ENCODE measurements around the gene MYO5C. TPM values are rescaled to one million over a fixed set of nuclear protein-coding genes. Genes with fewer than 3 reads are reported as not detected.

MYO5C gene
- total and polyA plus RNA-seq, 10 of the 15 experiments (the other 5 are each of a cell fraction or from before 2014, with no cell fraction given): 0.29 to 1.3 (median 0.75) TPM

GRCh38 chr15:52206446-52206845 is 89.2 kb downstream of the MYO5C start:
- H3K27ac ChIP-seq (ENCODE audit: control insufficient read depth, insufficient read depth): no peak overlapping the region
- no peaks in the 10 kb centered on the region for H3K27me3 ChIP-seq (replicated peaks in 1 of 2; ENCODE audit: control insufficient read depth in 2 of 2, insufficient read depth in 2 of 2, low read length in 1 of 2)
- POLR2A ChIA-PET: no interaction called here
- 53% methylated on average over 2 of the region's 2 CpGs for WGBS (ENCODE audit: insufficient coverage, insufficient replicate concordance, low lambda C conversion rate, missing lambda C conversion rate)
- TF ChIP-seq MYB (IDR thresholded peaks at IDR 0.05; ENCODE audit: borderline replicate concordance, low read depth, low read length) (no peak), RCOR1 (conservative IDR thresholded peaks at IDR 0.05; ENCODE audit: low read depth, low read length) (no peak), SMARCA5 (IDR thresholded peaks at IDR 0.05) (no peak), IKZF2 (IDR thresholded peaks at IDR 0.05) (no peak), BMI1 (IDR thresholded peaks at IDR 0.05; ENCODE audit: borderline replicate concordance) (no peak), RELB (IDR thresholded peaks at IDR 0.05; ENCODE audit: low read depth) (no peak), RUNX3 (IDR thresholded peaks at IDR 0.05; ENCODE audit: low read length) (no peak), PAX5 (IDR thresholded peaks at IDR 0.05; ENCODE audit: borderline replicate concordance, low read depth, low read length) (no peak), ZBTB40 (IDR thresholded peaks at IDR 0.05; ENCODE audit: borderline replicate concordance) (no peak), NR2C2 (IDR thresholded peaks at IDR 0.05; ENCODE audit: borderline replicate concordance, control insufficient read depth, insufficient read length, low read depth) (no peak), NR2F1 (conservative IDR thresholded peaks at IDR 0.05) (no peak), SKIL (IDR thresholded peaks at IDR 0.05; ENCODE audit: low read depth, poor library complexity, severe bottlenecking) (no peak), LARP7 (IDR thresholded peaks at IDR 0.05) (no peak)
- RAD21 ChIA-PET (ENCODE audit: unreplicated experiment): interaction anchor here (1.0 to 1.5 kb wide), 2 partner anchors 23 to 317 kb away, joined by 3 to 5 read pairs; no protein-coding TSS in a partner anchor
- CTCF ChIA-PET: interaction anchor here (1.0 to 1.3 kb wide), 3 partner anchors 11 to 24 kb away, joined by 3 read pairs; no protein-coding TSS in a partner anchor
- FAIRE-seq (no peak), DNase-seq (ENCODE audit: low read depth, low spot score) (no peak), ATAC-seq (no peak)
- H3K36me3 ChIP-seq (ENCODE audit: control insufficient read depth in 2 of 2, insufficient read depth in 2 of 2, low read length in 1 of 2): no peaks in the 10 kb centered on the region; a peak in 1 of 4 replicates
- SMC1A ChIA-PET (ENCODE audit: uncharacterized antibody, unreplicated experiment): interaction anchor here (1.1 kb wide), 1 partner anchor 19 kb away, joined by 3 read pairs; no protein-coding TSS in a partner anchor
- no peak overlapping the region for H3K4me2 ChIP-seq (ENCODE audit: control insufficient read depth, insufficient read depth)
- no peak overlapping the region for H3K4me3 ChIP-seq
- no peaks in the 10 kb centered on the region for H3K4me1 ChIP-seq (ENCODE audit: control insufficient read depth, insufficient read depth, low read length)
- in situ Hi-C loops (cut with MboI): no loop called here
- intact Hi-C loops (cut with micrococcal nuclease; ENCODE audit: unreplicated experiment): loop anchor here (5.0 kb wide), 1 partner anchor 319 kb away; no protein-coding TSS in a partner anchor
- H3K79me2 ChIP-seq (ENCODE audit: control insufficient read depth, insufficient read depth, low read length): no peaks in the 10 kb centered on the region
- H3K9me3 ChIP-seq (replicated peaks; ENCODE audit: control insufficient read depth, insufficient read depth, low read length): no peaks in the 10 kb centered on the region
- no TSS peak for BruUV-seq (replicated peaks)
- H2AFZ ChIP-seq (ENCODE audit: control insufficient read depth, low read depth, low read length): no peak overlapping the region
- H4K20me1 ChIP-seq (ENCODE audit: control insufficient read depth, insufficient read depth): no peaks in the 10 kb centered on the region
- H3K9ac ChIP-seq (ENCODE audit: control insufficient read depth, insufficient read depth, low read length): no peak overlapping the region

Data from GM12878 (cell line).